DND-41 (cell line): ENCODE results near the gene SRMS.

Experiments used
- EZH2 ChIP-seq: IDR thresholded peaks from 3 replicates; pipeline ENCODE4 v1.6.1; 2012; ENCODE audit warnings: borderline replicate concordance, low read depth, mild to moderate bottlenecking, moderate library complexity, low read length, inconsistent platforms; ENCODE audit not compliant: severe bottlenecking
- TF ChIP-seq, protein P1 (sequence below): IDR thresholded peaks from 2 replicates; pipeline ENCODE4 v1.5.1; 2012; ENCODE audit warnings: borderline replicate concordance, low read length, moderate library complexity, mild to moderate bottlenecking; ENCODE audit not compliant: poor library complexity, severe bottlenecking; ENCODE audit errors: extremely low read depth

- TF ChIP-seq EZH2, result no peak
- TF ChIP-seq, protein P1, sequence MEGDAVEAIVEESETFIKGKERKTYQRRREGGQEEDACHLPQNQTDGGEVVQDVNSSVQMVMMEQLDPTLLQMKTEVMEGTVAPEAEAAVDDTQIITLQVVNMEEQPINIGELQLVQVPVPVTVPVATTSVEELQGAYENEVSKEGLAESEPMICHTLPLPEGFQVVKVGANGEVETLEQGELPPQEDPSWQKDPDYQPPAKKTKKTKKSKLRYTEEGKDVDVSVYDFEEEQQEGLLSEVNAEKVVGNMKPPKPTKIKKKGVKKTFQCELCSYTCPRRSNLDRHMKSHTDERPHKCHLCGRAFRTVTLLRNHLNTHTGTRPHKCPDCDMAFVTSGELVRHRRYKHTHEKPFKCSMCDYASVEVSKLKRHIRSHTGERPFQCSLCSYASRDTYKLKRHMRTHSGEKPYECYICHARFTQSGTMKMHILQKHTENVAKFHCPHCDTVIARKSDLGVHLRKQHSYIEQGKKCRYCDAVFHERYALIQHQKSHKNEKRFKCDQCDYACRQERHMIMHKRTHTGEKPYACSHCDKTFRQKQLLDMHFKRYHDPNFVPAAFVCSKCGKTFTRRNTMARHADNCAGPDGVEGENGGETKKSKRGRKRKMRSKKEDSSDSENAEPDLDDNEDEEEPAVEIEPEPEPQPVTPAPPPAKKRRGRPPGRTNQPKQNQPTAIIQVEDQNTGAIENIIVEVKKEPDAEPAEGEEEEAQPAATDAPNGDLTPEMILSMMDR, result no peak
Measured at GRCh38 chr20:63546956-63547724, 409 bp downstream of the SRMS start.
